Measurements from ENCODE around the gene ZNF771. TPM values are rescaled to one million over a fixed set of nuclear protein-coding genes. Genes with fewer than 3 reads are reported as not detected.

ZNF771 gene
- polyA plus RNA-seq, 1 of the 3 experiments (the other 2 are of a cell fraction): 20.4 TPM

GRCh38 chr16:30429418-30429677 is 21.9 kb downstream of the ZNF771 start:
- peak overlapping the region in 1 of 2 experiments; percentile 7; a peak in 1 of 4 replicates for H3K27ac ChIP-seq (ENCODE audit: low read depth in 2 of 2, low read length in 1 of 2)
- WGBS (ENCODE audit: low lambda C conversion rate): 1% methylated on average over 11 of the region's 11 CpGs
- TF ChIP-seq FOSL2 (IDR thresholded peaks at IDR 0.05; ENCODE audit: borderline replicate concordance, low read depth) (no peak), YY1 (IDR thresholded peaks at IDR 0.05; ENCODE audit: low read depth) (no peak), USF1 (IDR thresholded peaks at IDR 0.05; ENCODE audit: borderline replicate concordance, low read depth) (no peak), NFIC (IDR thresholded peaks at IDR 0.05; ENCODE audit: borderline replicate concordance) (no peak), FOXJ3 (CRISPR knock-in tag; IDR thresholded peaks at IDR 0.05) (no peak), GATA2 (CRISPR knock-in tag; IDR thresholded peaks at IDR 0.05) (no peak), SMC3 (IDR thresholded peaks at IDR 0.05; ENCODE audit: low read depth, low read length) (no peak), REST (IDR thresholded peaks at IDR 0.05; ENCODE audit: low read depth, low read length) (no peak), FOXM1 (IDR thresholded peaks at IDR 0.05; ENCODE audit: low read depth) (no peak), RXRA (IDR thresholded peaks at IDR 0.05; ENCODE audit: borderline replicate concordance, low read depth) (no peak), RFX5 (IDR thresholded peaks at IDR 0.05; ENCODE audit: low read length) (no peak), USF2 (IDR thresholded peaks at IDR 0.05; ENCODE audit: borderline replicate concordance, low read depth, low read length) (no peak), POLR2AphosphoS5 (IDR thresholded peaks at IDR 0.05; ENCODE audit: low read depth, low read length) (no peak), IRF3 (IDR thresholded peaks at IDR 0.05; ENCODE audit: low read depth, low read length) (no peak), NRF1 (IDR thresholded peaks at IDR 0.05; ENCODE audit: low read depth, low read length) (no peak), CTCF (IDR thresholded peaks at IDR 0.05) (no peak), MXI1 (IDR thresholded peaks at IDR 0.05; ENCODE audit: low read depth, low read length) (no peak), MEF2A (IDR thresholded peaks at IDR 0.05; ENCODE audit: borderline replicate concordance, low read depth) (no peak), TAF1 (IDR thresholded peaks at IDR 0.05; ENCODE audit: borderline replicate concordance, low read depth, low read length) (no peak), EP300 (IDR thresholded peaks at IDR 0.05; ENCODE audit: borderline replicate concordance in 1 of 2, low read depth in 1 of 2, low read length in 1 of 2) (no peak)

More at GRCh38 chr16:30429418-30429677, 21.9 kb downstream of the ZNF771 start:
- Histone ChIP-seq H3K9me3 (no peaks in the 10 kb centered on the region), H4K20me1 (ENCODE audit: insufficient read depth) (no peaks in the 10 kb centered on the region), H2AFZ (ENCODE audit: low read depth) (peak overlapping the region; percentile 87), H3K4me1 (ENCODE audit: control insufficient read depth in 1 of 2, insufficient read depth in 2 of 2, low read depth in 1 of 2, low read length in 1 of 2) (peaks cover 6 to 10% of the 10 kb centered on the region in 2 experiments; a peak in 1 of 4 replicates), H3K4me2 (peak overlapping the region; percentile 90), H3K9ac (peak overlapping the region; percentile 63), H3K27me3 (ENCODE audit: insufficient read depth) (no peaks in the 10 kb centered on the region), H3K9me2 (no peaks in the 10 kb centered on the region), H3K4me3 (ENCODE audit: low read depth in 2 of 2, low read length in 1 of 2) (peak overlapping the region; percentile 69 to 82), H3K36me3 (replicated peaks in 1 of 2; ENCODE audit: control insufficient read depth in 1 of 2, insufficient read depth in 2 of 2, low read length in 1 of 2) (peaks cover 2 to 15% of the 10 kb centered on the region in 2 experiments), H3F3A (replicated peaks; ENCODE audit: insufficient read depth) (no peaks in the 10 kb centered on the region), H3K79me2 (ENCODE audit: insufficient read depth) (peaks cover 43% of the 10 kb centered on the region)
- ChIA-PET CTCF (interaction anchor here (0.6 to 2.8 kb wide), 40 partner anchors 10 to 268 kb away, joined by 3 to 27 read pairs (median 4); partner anchors contain the start of genes SEPHS2, ZNF747 and ZNF768), POLR2A (interaction anchor here (0.7 to 1.7 kb wide), 13 partner anchors 11 to 230 kb away, joined by 3 to 15 read pairs (median 4); partner anchors contain the start of genes ZNF688, ZNF689, ZNF768 and ZNF785)
- DNase-seq: no peak
